Measurements from ENCODE around the gene FHIT.
A peak's percentile ranks its signal among the peaks of the same experiment; 100 is the strongest.

FHIT gene

GRCh38 chr3:60756241-60757030 lies 494.8 kb downstream of the FHIT start:
- DNase-seq: no peak

DNA sequence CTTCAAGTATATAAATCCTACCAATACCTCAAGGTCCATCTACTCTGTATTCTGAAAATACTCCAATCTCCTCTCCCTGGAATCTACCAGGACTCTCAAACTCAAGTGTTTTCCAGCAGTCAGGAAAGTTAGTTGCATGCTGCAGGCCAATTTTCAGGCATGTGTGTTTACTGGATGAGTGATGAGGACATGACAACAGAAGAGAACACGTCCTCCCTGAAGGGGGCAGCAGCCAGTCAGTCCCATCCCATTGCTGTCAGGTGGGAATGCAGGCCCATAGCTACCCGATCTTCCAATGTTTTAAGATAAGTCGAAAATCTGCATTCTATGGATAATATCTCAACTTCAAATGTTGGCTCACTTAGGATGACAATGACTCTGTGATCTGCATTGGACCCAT lies 496.2 kb downstream of the FHIT start:
- peak; percentile 56 for DNase-seq

GRCh38 chr3:60754617-60755016 lies 496.6 kb downstream of the FHIT start:
- DNase-seq: no peak

GRCh38 chr3:60752809-60753208 lies 498.4 kb downstream of the FHIT start:
- DNase-seq: no peak

GRCh38 chr3:60746695-60747416 lies 504.4 kb downstream of the FHIT start:
- DNase-seq: no peak

- no peak for DNase-seq
Observed at GRCh38 chr3:60746043-60746638, 505.1 kb downstream of the FHIT start.

- peak; percentile 98 for DNase-seq
Observed at GRCh38 chr3:60743631-60744164, 507.6 kb downstream of the FHIT start.

DNA sequence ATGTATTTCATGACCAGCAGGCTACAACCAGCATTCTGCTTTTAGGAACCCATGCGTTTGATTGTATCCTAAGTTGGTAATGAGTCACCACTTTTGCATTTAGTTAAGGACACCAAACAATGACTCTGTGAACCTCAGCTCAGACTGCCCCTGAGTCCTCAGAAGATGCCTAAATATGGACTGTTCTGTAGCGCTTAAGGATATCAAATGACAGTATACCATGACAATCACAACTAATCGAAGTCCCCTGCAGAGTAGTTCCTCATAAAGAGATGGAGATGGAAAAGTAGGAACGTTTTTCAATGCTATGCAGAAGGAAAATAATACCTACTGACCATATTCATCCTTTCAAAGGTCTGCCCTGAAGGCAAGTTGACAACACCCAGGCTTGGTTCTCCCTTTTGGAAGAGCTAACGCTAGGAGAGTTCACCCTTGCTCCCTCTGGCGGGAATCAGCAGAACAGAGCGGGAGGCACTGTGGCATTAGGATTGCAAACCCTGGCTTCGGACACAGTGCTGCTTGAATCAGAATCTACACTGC lies 508.6 kb downstream of the FHIT start:
- peak; percentile 93 for DNase-seq

- DNase-seq: peak; percentile 69
Observed at GRCh38 chr3:60737633-60738399, 513.4 kb downstream of the FHIT start.

DNA sequence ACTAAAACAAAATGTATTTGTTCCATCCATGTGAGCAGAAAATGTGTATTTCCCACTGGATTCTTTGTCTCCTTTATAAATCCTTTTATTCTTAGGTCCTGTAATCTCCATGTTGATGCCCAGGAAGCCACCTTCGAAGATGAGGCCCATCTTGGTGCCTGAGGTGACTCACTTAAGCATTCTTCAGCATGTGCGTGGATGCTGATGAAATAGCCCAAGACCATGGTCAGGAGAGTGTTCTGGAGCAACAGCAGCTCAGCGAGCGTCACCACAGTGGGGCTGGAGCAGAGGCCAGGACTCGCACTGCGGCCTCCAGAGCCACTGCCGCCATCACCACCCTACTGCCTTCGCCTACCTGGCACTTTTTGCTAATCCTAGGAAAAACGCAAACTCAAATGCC lies 520.9 kb downstream of the FHIT start:
- no peak for DNase-seq

DNA sequence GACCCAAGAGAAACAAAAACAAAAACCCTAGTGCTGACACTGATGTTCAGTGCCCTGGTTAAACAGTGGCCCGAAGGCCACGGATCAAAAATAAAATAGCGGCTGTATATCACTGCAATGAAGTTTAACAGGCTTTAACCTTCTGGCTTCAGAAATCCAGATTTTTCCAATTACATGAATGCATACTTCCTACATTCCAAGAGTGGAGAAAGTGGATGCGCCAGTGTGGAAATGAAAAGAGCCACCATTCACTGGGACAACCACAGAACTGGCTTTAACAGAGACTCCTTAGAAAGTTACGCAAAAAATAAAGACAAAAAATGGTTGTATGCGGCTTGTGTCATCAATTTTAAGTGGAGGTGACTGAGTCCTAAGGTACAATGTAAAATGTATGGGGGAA lies 522.2 kb downstream of the FHIT start:
- no peak for DNase-seq

GRCh38 chr3:60728006-60728405 lies 523.2 kb downstream of the FHIT start:
- DNase-seq: no peak

DNA sequence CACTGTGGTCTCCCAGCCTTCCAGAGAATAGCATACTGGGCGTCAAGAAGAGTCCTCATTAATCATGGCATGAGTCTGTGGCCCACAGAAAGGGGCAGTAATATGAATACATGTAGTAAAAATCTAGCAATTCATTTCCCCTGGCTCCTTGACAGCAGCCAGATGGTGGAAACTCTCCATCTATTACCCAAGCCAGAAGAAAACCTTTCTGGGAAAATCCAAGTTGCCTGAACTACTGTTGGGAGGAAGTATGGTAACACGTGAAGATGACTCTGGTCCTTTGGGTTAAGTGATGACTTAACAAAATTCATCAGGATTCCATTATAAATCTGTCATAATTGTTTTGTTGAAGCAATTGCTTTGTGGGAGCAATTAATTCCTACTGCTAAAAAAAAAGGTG lies 530.5 kb downstream of the FHIT start:
- DNase-seq: no peak

DNA sequence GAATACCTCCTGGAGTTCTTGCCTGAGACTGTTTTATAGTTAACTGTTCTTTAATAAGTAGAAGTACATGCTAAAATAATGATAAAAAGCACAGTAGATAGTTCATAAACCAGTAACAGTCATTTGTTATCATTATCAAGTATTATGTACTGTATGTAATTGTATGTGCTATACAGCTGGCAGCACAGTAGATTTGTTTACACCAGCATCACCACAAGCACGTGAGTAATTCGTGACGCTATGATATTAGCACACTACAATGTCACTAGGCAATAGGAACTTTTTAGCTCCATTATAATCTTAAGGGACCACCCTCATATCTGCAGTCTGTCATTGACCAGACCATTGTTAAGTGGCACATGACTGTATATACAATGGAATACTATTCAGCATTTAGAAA lies 534.7 kb downstream of the FHIT start:
- DNase-seq: no peak

- peak; percentile 89 for DNase-seq
Observed at GRCh38 chr3:60708191-60708975, 542.9 kb downstream of the FHIT start.

GRCh38 chr3:60707452-60708020 lies 543.7 kb downstream of the FHIT start:
- DNase-seq: no peak

- no peak for DNase-seq
Observed at GRCh38 chr3:60703956-60704736, 547.1 kb downstream of the FHIT start.

DNA sequence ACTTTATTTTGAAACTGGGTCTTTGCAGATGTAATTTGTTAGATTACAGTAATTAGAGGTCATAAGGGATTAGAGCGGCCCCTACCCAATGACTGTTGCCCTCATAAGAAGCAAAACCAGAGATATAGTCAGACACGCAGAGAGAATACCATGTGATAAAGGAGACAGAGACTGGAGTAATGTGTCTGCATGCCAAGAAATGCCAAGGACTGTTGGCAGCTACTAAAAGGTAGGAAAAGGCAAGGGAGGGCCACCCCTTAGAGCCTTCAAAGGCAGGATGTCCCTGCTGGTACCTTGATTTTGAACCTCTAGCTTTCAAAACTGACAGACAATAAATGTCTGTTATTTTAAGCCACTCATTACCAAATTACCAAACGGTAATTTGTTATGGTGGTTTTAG lies 548.2 kb downstream of the FHIT start:
- DNase-seq: no peak

DNA sequence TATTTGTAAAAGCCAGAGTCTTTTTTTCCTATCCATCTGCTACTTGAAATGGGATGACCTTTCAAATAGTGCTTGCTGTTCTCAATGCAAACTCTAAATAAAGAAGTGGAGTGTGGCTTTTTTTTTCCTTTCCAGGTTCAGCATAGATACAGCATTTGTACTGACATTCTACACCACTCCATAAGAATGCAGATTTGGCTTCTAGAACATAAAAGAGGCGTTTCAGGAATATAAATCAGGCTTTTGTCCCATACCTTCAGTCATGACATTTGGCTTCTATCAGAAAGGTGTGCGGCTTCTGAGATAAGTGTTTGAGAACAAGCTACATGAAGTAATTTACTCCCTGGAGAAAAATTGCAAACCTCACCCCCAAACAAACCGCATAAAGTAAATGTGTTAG lies 553.1 kb downstream of the FHIT start:
- peak; percentile 64 for DNase-seq

GRCh38 chr3:60697132-60697531 lies 554.1 kb downstream of the FHIT start:
- DNase-seq: no peak

Measured in NCI-H146 (cell line).